ENCODE measurements around the gene KCNIP3. TPM values are rescaled to one million over a fixed set of nuclear protein-coding genes. Genes with fewer than 3 reads are reported as not detected.

Gene KCNIP3
- total and polyA plus RNA-seq, 9 of the 15 experiments (the other 6 are each of a cell fraction or from before 2014, with no cell fraction given) = 0.04 TPM; not detected in 8

GRCh38 chr2:95296011-95296410 lies 1.1 kb upstream of the KCNIP3 start (continued):
- TF ChIP-seq ARID4B (CRISPR knock-in tag; IDR thresholded peaks at IDR 0.05) = no peak
- no peak for TF ChIP-seq RBM14 (IDR thresholded peaks at IDR 0.05; ENCODE audit: borderline replicate concordance, insufficient read depth, low read depth, low read length)
- no peak for TF ChIP-seq ZNF347 (CRISPR knock-in tag; IDR thresholded peaks at IDR 0.05; ENCODE audit: low read depth)

GRCh38 chr2:95297639-95298395 lies 670 bp downstream of the KCNIP3 start:
- no peak for FAIRE-seq
- Histone ChIP-seq H3K27ac (ENCODE audit: extremely low read depth, low read depth, low read length) (no peak overlapping the region), H3K36me3 (ENCODE audit: control insufficient read depth, insufficient read depth, low read length) (no peaks in the 10 kb centered on the region), H4K20me1 (replicated peaks; ENCODE audit: control insufficient read depth, insufficient read depth, low read length) (no peaks in the 10 kb centered on the region), H3K4me3 (no peak overlapping the region), H3K4me2 (ENCODE audit: insufficient read depth, low read length) (no peak overlapping the region), H3K9me1 (ENCODE audit: control insufficient read depth, insufficient read depth, low read length) (no peaks in the 10 kb centered on the region), H2AFZ (ENCODE audit: low read depth, low read length) (no peak overlapping the region), H3K9me3 (replicated peaks; ENCODE audit: control insufficient read depth, insufficient read depth, low read depth, low read length) (no peaks in the 10 kb centered on the region), H3K9ac (ENCODE audit: insufficient read depth in 1 of 2, low read depth in 2 of 2, low read length in 2 of 2) (no peak overlapping the region), H3K4me1 (replicated peaks in 1 of 2; ENCODE audit: control insufficient read depth in 2 of 2, insufficient read depth in 2 of 2, low read length in 2 of 2) (no peaks in the 10 kb centered on the region; a peak in 1 of 5 replicates), H3K79me2 (ENCODE audit: control insufficient read depth, insufficient read depth, low read length) (no peaks in the 10 kb centered on the region), H3K27me3 (ENCODE audit: control insufficient read depth in 2 of 2, insufficient read depth in 2 of 2, low read length in 2 of 2) (peaks cover 3 to 52% of the 10 kb centered on the region in 2 experiments; a peak in 3 of 5 replicates)
- no peak for DNase-seq (ENCODE audit: extremely low read depth in 1 of 4, low spot score in 3 of 4)
- no TSS peak for BruUV-seq (replicated peaks)
- intact Hi-C loops (cut with micrococcal nuclease) = no loop called here
- in situ Hi-C loops (cut with MboI) = no loop called here
- ATAC-seq = no peak
- ChIA-PET POLR2A (interaction anchor here (0.6 kb wide), 1 partner anchor 462 kb away, joined by 3 read pairs; no protein-coding TSS in a partner anchor), CTCF (ENCODE audit: low intra/inter-chr PET ratio) (no interaction called here)
- WGBS (ENCODE audit: insufficient coverage, low coverage, missing lambda C conversion rate) = 0% methylated on average over 11 of the region's 11 CpGs
- TF ChIP-seq TEAD4 (IDR thresholded peaks at IDR 0.05; ENCODE audit: low read length) (no peak), TEAD4 (CRISPR knock-in tag; IDR thresholded peaks at IDR 0.05; ENCODE audit: borderline replicate concordance) (no peak), ZNF766 (CRISPR knock-in tag; conservative IDR thresholded peaks at IDR 0.05) (no peak), EZH2 (IDR thresholded peaks at IDR 0.05; ENCODE audit: borderline replicate concordance, low read depth, low read length) (no peak), TAF1 (IDR thresholded peaks at IDR 0.05; ENCODE audit: control insufficient read depth, extremely low read depth, insufficient read depth, low read length, severe bottlenecking) (no peak), ZSCAN29 (IDR thresholded peaks at IDR 0.05) (no peak), SMARCE1 (IDR thresholded peaks at IDR 0.05) (no peak), TAL1 (IDR thresholded peaks at IDR 0.05) (no peak), NR2F6 (CRISPR knock-in tag; IDR thresholded peaks at IDR 0.05) (no peak), ZNF512 (tag; IDR thresholded peaks at IDR 0.05) (no peak)
- TF ChIP-seq, protein P1, sequence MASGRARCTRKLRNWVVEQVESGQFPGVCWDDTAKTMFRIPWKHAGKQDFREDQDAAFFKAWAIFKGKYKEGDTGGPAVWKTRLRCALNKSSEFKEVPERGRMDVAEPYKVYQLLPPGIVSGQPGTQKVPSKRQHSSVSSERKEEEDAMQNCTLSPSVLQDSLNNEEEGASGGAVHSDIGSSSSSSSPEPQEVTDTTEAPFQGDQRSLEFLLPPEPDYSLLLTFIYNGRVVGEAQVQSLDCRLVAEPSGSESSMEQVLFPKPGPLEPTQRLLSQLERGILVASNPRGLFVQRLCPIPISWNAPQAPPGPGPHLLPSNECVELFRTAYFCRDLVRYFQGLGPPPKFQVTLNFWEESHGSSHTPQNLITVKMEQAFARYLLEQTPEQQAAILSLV (tag; IDR thresholded peaks at IDR 0.05) = no peak

All from K562 (cell line).